Caco-2 (cell line): ENCODE measurements around the gene CAP2. TPM values are rescaled to one million over a fixed set of nuclear protein-coding genes. Genes with fewer than 3 reads are reported as not detected.
"Not testable (repeated sequence)": the region's sequence is repeated elsewhere in the genome, so short reads cannot be mapped to it uniquely, and the experiment has no call there.

ENCODE experiments used
- BruUV-seq: library from RNA; stranded (reverse); fragments of 400-500 nt; replicated peaks from 2 replicates; lab custom pipeline; 2021; lab: Mats Ljungman, UMichigan
- CTCF ChIA-PET: fragments of 300-600 bp; sonication (Branson Sonifier 250); formaldehyde crosslinking; loops from one replicate; lab custom pipeline; 2022; ENCODE audit warnings: antibody characterized with exemption; lab: Charles Lee
- POLR2A ChIA-PET: fragments of 300-600 bp; sonication (Branson Sonifier 250); formaldehyde crosslinking; loops from one replicate; lab custom pipeline; 2022; ENCODE audit warnings: antibody characterized with exemption; lab: Charles Lee
- DNase-seq, 2 experiments: peaks; one replicate each; pipeline versions ENCODE4 v3.0.0 to v3.0.0-alpha.2; 2020 to 2022
- H3K27me3 ChIP-seq: replicated peaks from 2 replicates; pipeline ENCODE4 v1.6.0; 2011; ENCODE audit warnings: low read length; ENCODE audit not compliant: control insufficient read depth, insufficient read depth
- H3K36me3 ChIP-seq: 2 replicates; pipeline ENCODE4 v1.5.1; 2011; ENCODE audit warnings: low read length; ENCODE audit not compliant: control insufficient read depth, insufficient read depth
- H3K4me1 ChIP-seq: fragments of 250-450 bp; sonication (Bioruptor Pico); 2 replicates; pipeline ENCODE4 v1.5.1; 2020; ENCODE audit warnings: mild to moderate bottlenecking
- H3K4me3 ChIP-seq: 2 replicates; pipeline ENCODE4 v1.5.1; 2011; ENCODE audit warnings: low read depth, mild to moderate bottlenecking, control low read depth, low read length
- H3K9me3 ChIP-seq: fragments of 250-450 bp; sonication (Bioruptor Pico); 2 replicates; pipeline ENCODE4 v1.5.1; 2020; ENCODE audit warnings: mild to moderate bottlenecking, moderate library complexity
- H3K27ac Mint-ChIP-seq: one replicate; pipeline ENCODE4 v1.8.0; 2022; ENCODE audit warnings: mixed read lengths; ENCODE audit not compliant: unreplicated experiment
- H3K27me3 Mint-ChIP-seq: one replicate; pipeline ENCODE4 v1.8.0; 2022; ENCODE audit warnings: mixed read lengths; ENCODE audit not compliant: insufficient read depth, unreplicated experiment
- H3K36me3 Mint-ChIP-seq: one replicate; pipeline ENCODE4 v1.8.0; 2022; ENCODE audit warnings: mild to moderate bottlenecking, mixed read lengths; ENCODE audit not compliant: insufficient read depth, unreplicated experiment
- H3K4me1 Mint-ChIP-seq: one replicate; pipeline ENCODE4 v1.8.0; 2022; ENCODE audit warnings: low read depth, mixed read lengths; ENCODE audit not compliant: unreplicated experiment
- H3K4me3 Mint-ChIP-seq: one replicate; pipeline ENCODE4 v1.8.0; 2022; ENCODE audit warnings: mild to moderate bottlenecking, moderate library complexity, mixed read lengths; ENCODE audit not compliant: unreplicated experiment
- H3K9me3 Mint-ChIP-seq: one replicate; pipeline ENCODE4 v1.8.0; 2022; ENCODE audit warnings: mixed read lengths; ENCODE audit not compliant: unreplicated experiment
- intact Hi-C: fragments of 100-400 bp; cut with micrococcal nuclease; formaldehyde crosslinking; loops from one replicate; pipeline ENCODE4 v1.10.0; 2022; ENCODE audit not compliant: unreplicated experiment
- total RNA-seq: library from RNA; stranded (reverse); gene quantifications from 2 replicates; pipeline ENCODE4 v1.2.3, GENCODE V29; 2022
- TF ChIP-seq, protein P1 (sequence below), 2 experiments: fragments of 200-600 bp in 1 of 2; IDR thresholded peaks; 1 replicate in 1 of 2; 2 replicates in 1 of 2; pipeline versions ENCODE4 v1.5.1 to v1.8.0; 2011 to 2022; ENCODE audit warnings: antibody characterized with exemption in 1 of 2, control low read depth in 1 of 2, inconsistent platforms in 1 of 2, low read depth in 1 of 2, low read length in 1 of 2, mild to moderate bottlenecking in 1 of 2, moderate library complexity in 1 of 2; ENCODE audit not compliant: insufficient read depth in 1 of 2, severe bottlenecking in 1 of 2, unreplicated experiment in 1 of 2

The CAP2 gene
- total RNA-seq, 1 experiment from 2014 or later = 8.9 TPM

- H3K9me3 Mint-ChIP-seq = no peaks in the 10 kb centered on the region
- BruUV-seq = no TSS peak
- H3K27me3 Mint-ChIP-seq = no peaks in the 10 kb centered on the region
- H3K27ac Mint-ChIP-seq = no peak overlapping the region
- intact Hi-C loops = no loop called here
- TF ChIP-seq, protein P1, sequence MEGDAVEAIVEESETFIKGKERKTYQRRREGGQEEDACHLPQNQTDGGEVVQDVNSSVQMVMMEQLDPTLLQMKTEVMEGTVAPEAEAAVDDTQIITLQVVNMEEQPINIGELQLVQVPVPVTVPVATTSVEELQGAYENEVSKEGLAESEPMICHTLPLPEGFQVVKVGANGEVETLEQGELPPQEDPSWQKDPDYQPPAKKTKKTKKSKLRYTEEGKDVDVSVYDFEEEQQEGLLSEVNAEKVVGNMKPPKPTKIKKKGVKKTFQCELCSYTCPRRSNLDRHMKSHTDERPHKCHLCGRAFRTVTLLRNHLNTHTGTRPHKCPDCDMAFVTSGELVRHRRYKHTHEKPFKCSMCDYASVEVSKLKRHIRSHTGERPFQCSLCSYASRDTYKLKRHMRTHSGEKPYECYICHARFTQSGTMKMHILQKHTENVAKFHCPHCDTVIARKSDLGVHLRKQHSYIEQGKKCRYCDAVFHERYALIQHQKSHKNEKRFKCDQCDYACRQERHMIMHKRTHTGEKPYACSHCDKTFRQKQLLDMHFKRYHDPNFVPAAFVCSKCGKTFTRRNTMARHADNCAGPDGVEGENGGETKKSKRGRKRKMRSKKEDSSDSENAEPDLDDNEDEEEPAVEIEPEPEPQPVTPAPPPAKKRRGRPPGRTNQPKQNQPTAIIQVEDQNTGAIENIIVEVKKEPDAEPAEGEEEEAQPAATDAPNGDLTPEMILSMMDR (IDR thresholded peaks at IDR 0.05; ENCODE audit: insufficient read depth in 1 of 2, low read depth in 1 of 2, low read length in 1 of 2, severe bottlenecking in 1 of 2, unreplicated experiment in 1 of 2) = no peak
- DNase-seq = no peak
- H3K4me1 Mint-ChIP-seq = no peaks in the 10 kb centered on the region
- POLR2A ChIA-PET = interaction anchor here (0.6 kb wide), 1 partner anchor 722 kb away, joined by 3 read pairs; the partner anchor contains the start of gene DEK
- CTCF ChIA-PET = no interaction called here
- Histone ChIP-seq H3K36me3 (no peaks in the 10 kb centered on the region; the same call in 1 of the 2 replicates), H3K4me3 (no peak overlapping the region), H3K4me1 (no peaks in the 10 kb centered on the region), H3K27me3 (no peaks in the 10 kb centered on the region), H3K9me3 (no peaks in the 10 kb centered on the region)
- no peaks in the 10 kb centered on the region for H3K36me3 Mint-ChIP-seq
- no peak overlapping the region for H3K4me3 Mint-ChIP-seq
These were observed 148.8 kb downstream of the CAP2 start for GRCh38 chr6:17542243-17542642.

- H3K27me3 ChIP-seq, H3K9me3 Mint-ChIP-seq, BruUV-seq, H3K9me3 ChIP-seq, H3K27me3 Mint-ChIP-seq, intact Hi-C loops, H3K27ac Mint-ChIP-seq, CTCF ChIA-PET, H3K4me1 Mint-ChIP-seq, H3K4me1 ChIP-seq, H3K4me3 Mint-ChIP-seq, DNase-seq, H3K4me3 ChIP-seq, H3K36me3 ChIP-seq, POLR2A ChIA-PET, H3K36me3 Mint-ChIP-seq: not testable (repeated sequence)
These were observed 152.3 kb downstream of the CAP2 start for GRCh38 chr6:17545681-17546080.

GRCh38 chr6:17551383-17551958, 158.1 kb downstream of the CAP2 start:
- H3K4me1 ChIP-seq = no peaks in the 10 kb centered on the region
- no peaks in the 10 kb centered on the region for H3K27me3 Mint-ChIP-seq
- no peaks in the 10 kb centered on the region for H3K36me3 ChIP-seq
- CTCF ChIA-PET = no interaction called here
- no peak for DNase-seq
- TF ChIP-seq, protein P1 (IDR thresholded peaks at IDR 0.05; ENCODE audit: insufficient read depth in 1 of 2, low read depth in 1 of 2, low read length in 1 of 2, severe bottlenecking in 1 of 2, unreplicated experiment in 1 of 2) = no peak
- H3K9me3 ChIP-seq = no peaks in the 10 kb centered on the region
- H3K4me3 Mint-ChIP-seq = no peak overlapping the region
- no peaks in the 10 kb centered on the region for H3K27me3 ChIP-seq
- POLR2A ChIA-PET = no interaction called here
- H3K4me3 ChIP-seq = no peak overlapping the region
- H3K36me3 Mint-ChIP-seq = no peaks in the 10 kb centered on the region
- H3K4me1 Mint-ChIP-seq = no peaks in the 10 kb centered on the region
- no peak overlapping the region for H3K27ac Mint-ChIP-seq
- H3K9me3 Mint-ChIP-seq = no peaks in the 10 kb centered on the region
- intact Hi-C loops = no loop called here
- BruUV-seq = no TSS peak
